ENCODE results near the gene ANKRD60. TPM values are rescaled to one million over a fixed set of nuclear protein-coding genes. Genes with fewer than 3 reads are reported as not detected.

The ANKRD60 gene
- total RNA-seq, 2 experiments from 2014 or later, result not detected

DNA sequence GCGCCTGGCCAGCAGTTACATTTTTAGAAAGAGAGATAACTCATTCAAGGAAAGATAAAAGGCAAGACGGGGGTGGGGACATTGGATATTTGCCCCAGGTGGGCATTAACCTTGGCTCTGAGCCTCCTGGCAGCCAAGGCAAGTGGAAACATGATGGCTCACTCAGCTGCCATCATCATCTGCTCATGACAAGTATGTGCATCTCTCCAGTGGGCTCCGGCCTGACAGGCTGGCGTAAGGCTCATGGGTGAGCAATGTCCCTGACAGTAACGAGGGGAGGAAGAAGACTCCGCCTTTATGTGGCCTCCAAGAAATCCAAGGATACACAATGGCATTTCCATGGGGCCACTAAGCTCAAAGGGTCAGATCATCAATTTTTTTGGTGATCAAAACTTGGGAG is 13.3 kb downstream of the ANKRD60 start:
- TF ChIP-seq EZH2phosphoT487 (IDR thresholded peaks at IDR 0.05; ENCODE audit: borderline replicate concordance, low read depth, low read length), result no peak
- TF ChIP-seq, protein P1, sequence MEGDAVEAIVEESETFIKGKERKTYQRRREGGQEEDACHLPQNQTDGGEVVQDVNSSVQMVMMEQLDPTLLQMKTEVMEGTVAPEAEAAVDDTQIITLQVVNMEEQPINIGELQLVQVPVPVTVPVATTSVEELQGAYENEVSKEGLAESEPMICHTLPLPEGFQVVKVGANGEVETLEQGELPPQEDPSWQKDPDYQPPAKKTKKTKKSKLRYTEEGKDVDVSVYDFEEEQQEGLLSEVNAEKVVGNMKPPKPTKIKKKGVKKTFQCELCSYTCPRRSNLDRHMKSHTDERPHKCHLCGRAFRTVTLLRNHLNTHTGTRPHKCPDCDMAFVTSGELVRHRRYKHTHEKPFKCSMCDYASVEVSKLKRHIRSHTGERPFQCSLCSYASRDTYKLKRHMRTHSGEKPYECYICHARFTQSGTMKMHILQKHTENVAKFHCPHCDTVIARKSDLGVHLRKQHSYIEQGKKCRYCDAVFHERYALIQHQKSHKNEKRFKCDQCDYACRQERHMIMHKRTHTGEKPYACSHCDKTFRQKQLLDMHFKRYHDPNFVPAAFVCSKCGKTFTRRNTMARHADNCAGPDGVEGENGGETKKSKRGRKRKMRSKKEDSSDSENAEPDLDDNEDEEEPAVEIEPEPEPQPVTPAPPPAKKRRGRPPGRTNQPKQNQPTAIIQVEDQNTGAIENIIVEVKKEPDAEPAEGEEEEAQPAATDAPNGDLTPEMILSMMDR (conservative IDR thresholded peaks at IDR 0.05; ENCODE audit: low read length), result no peak
- H3K79me2 ChIP-seq (ENCODE audit: insufficient read depth, low read depth, low read length), result no peaks in the 10 kb centered on the region
- BruUV-seq (replicated peaks), result no TSS peak
- no peak overlapping the region for H3K4me3 ChIP-seq (ENCODE audit: low read depth, low read length, poor library complexity, severe bottlenecking)
- no peak overlapping the region for H3K4me2 ChIP-seq (ENCODE audit: low read length)
- ChIA-PET POLR2A (interaction anchor here (0.6 kb wide), 1 partner anchor 27 kb away, joined by 3 read pairs; no protein-coding TSS in a partner anchor), CTCF (ENCODE audit: unreplicated experiment) (no interaction called here)
- H2AFZ ChIP-seq (ENCODE audit: low read length), result no peak overlapping the region
- DNase-seq (ENCODE audit: low spot score), result no peak
- H3K36me3 ChIP-seq (ENCODE audit: insufficient read depth, low read length), result no peaks in the 10 kb centered on the region
- H4K20me1 ChIP-seq (ENCODE audit: insufficient read depth, low read length), result no peaks in the 10 kb centered on the region
- no peak overlapping the region for H3K27ac ChIP-seq (ENCODE audit: low read depth, low read length, poor library complexity, severe bottlenecking)
- H3K9me3 ChIP-seq (ENCODE audit: low read length), result no peaks in the 10 kb centered on the region
- intact Hi-C loops (cut with micrococcal nuclease; ENCODE audit: unreplicated experiment), result no loop called here
- no peaks in the 10 kb centered on the region for H3K9me2 ChIP-seq (ENCODE audit: insufficient read depth, low read length)
- H3K4me1 ChIP-seq (ENCODE audit: insufficient read depth, low read length, poor library complexity, severe bottlenecking), result no peaks in the 10 kb centered on the region

DNA sequence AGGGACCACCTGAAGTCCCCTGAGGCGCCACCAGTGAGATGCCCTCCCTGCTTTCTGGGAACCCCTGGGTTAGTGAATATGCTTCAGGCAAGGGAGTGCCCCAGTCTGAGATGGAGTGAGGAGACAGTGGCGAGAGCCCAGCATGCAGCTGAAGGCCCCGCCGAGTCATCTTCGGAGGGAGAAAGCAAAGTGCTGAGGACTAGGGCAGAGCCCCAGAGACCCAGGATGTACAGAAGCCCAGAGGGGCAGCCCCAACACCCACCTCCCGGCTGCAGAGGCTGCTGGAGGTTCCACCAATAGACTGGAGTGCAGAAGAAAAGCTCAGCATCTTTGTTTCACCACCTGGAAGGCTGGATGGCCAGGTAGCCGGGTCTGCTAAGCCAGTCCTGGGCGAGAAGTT is 14.1 kb downstream of the ANKRD60 start:
- BruUV-seq (replicated peaks), result no TSS peak
- H3K4me3 ChIP-seq (ENCODE audit: low read depth, low read length, poor library complexity, severe bottlenecking), result no peak overlapping the region
- H3K27ac ChIP-seq (ENCODE audit: low read depth, low read length, poor library complexity, severe bottlenecking), result no peak overlapping the region
- CTCF ChIA-PET (ENCODE audit: unreplicated experiment), result no interaction called here
- DNase-seq (ENCODE audit: low spot score), result no peak
- no peak overlapping the region for H2AFZ ChIP-seq (ENCODE audit: low read length)
- no peaks in the 10 kb centered on the region for H3K36me3 ChIP-seq (ENCODE audit: insufficient read depth, low read length)
- H3K79me2 ChIP-seq (ENCODE audit: insufficient read depth, low read depth, low read length), result no peaks in the 10 kb centered on the region
- no peaks in the 10 kb centered on the region for H3K4me1 ChIP-seq (ENCODE audit: insufficient read depth, low read length, poor library complexity, severe bottlenecking)
- no peaks in the 10 kb centered on the region for H3K9me2 ChIP-seq (ENCODE audit: insufficient read depth, low read length)
- H3K4me2 ChIP-seq (ENCODE audit: low read length), result no peak overlapping the region
- intact Hi-C loops (cut with micrococcal nuclease; ENCODE audit: unreplicated experiment), result no loop called here
- TF ChIP-seq, protein P1 (conservative IDR thresholded peaks at IDR 0.05; ENCODE audit: low read length), result no peak
- no peak for TF ChIP-seq EZH2phosphoT487 (IDR thresholded peaks at IDR 0.05; ENCODE audit: borderline replicate concordance, low read depth, low read length)
- H4K20me1 ChIP-seq (ENCODE audit: insufficient read depth, low read length), result no peaks in the 10 kb centered on the region
- POLR2A ChIA-PET, result no interaction called here
- H3K9me3 ChIP-seq (ENCODE audit: low read length), result no peaks in the 10 kb centered on the region

DNA sequence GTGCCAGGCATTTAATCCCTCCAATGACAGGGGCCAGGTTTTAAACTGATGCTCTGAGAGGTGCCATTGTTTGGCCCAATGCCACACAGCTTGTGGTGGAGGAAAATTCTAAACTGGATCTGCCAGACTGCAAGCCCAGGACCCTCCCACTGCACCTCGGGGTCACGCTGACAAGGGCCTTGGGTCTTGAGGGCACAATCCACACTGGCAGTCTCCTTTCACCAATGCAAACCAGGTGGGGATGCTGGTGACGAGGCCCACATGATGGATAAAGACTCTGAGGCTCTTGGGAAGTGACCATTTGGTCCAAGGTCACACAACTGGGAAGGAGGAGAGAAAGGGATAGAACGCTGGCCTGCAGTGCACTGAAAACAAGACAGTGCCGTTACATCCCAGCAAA is 14.7 kb downstream of the ANKRD60 start:
- BruUV-seq (replicated peaks), result no TSS peak
- DNase-seq (ENCODE audit: low spot score), result no peak
- Histone ChIP-seq H4K20me1 (ENCODE audit: insufficient read depth, low read length) (no peaks in the 10 kb centered on the region), H3K9me3 (ENCODE audit: low read length) (no peaks in the 10 kb centered on the region), H2AFZ (ENCODE audit: low read length) (no peak overlapping the region), H3K4me3 (ENCODE audit: low read depth, low read length, poor library complexity, severe bottlenecking) (no peak overlapping the region), H3K79me2 (ENCODE audit: insufficient read depth, low read depth, low read length) (no peaks in the 10 kb centered on the region), H3K27ac (ENCODE audit: low read depth, low read length, poor library complexity, severe bottlenecking) (no peak overlapping the region), H3K9me2 (ENCODE audit: insufficient read depth, low read length) (no peaks in the 10 kb centered on the region), H3K4me2 (ENCODE audit: low read length) (no peak overlapping the region), H3K4me1 (ENCODE audit: insufficient read depth, low read length, poor library complexity, severe bottlenecking) (no peaks in the 10 kb centered on the region), H3K36me3 (ENCODE audit: insufficient read depth, low read length) (no peaks in the 10 kb centered on the region)
- POLR2A ChIA-PET, result no interaction called here
- intact Hi-C loops (cut with micrococcal nuclease; ENCODE audit: unreplicated experiment), result no loop called here
- CTCF ChIA-PET (ENCODE audit: unreplicated experiment), result no interaction called here
- no peak for TF ChIP-seq EZH2phosphoT487 (IDR thresholded peaks at IDR 0.05; ENCODE audit: borderline replicate concordance, low read depth, low read length)
- TF ChIP-seq, protein P1 (conservative IDR thresholded peaks at IDR 0.05; ENCODE audit: low read length), result no peak
